NK-92 (cell line): ENCODE data around the gene EFHC1.
"Not testable (repeated sequence)": the region's sequence is repeated elsewhere in the genome, so short reads cannot be mapped to it uniquely, and the experiment has no call there.

Source experiments
- DNase-seq: peaks from one replicate; lab custom pipeline; 2025; ENCODE audit not compliant: unreplicated experiment; lab: John Stamatoyannopoulos, UW

The EFHC1 gene

GRCh38 chr6:52419809-52420667 is at the start of gene EFHC1:
Gene EFHC1 (plus strand): TSS chr6:52420342. CDS start chr6:52420411, 69 bp downstream.
- DNase-seq: peak; percentile 68

- no peak for DNase-seq
These were observed 48.4 kb upstream of the EFHC1 start for GRCh38 chr6:52371656-52372191.

- DNase-seq: no peak
These were observed 46.9 kb upstream of the EFHC1 start for GRCh38 chr6:52373151-52373690.

- DNase-seq: no peak
These were observed 45.9 kb upstream of the EFHC1 start for GRCh38 chr6:52374247-52374646.

- DNase-seq: no peak
These were observed 44.2 kb upstream of the EFHC1 start for GRCh38 chr6:52375780-52376556.

- DNase-seq: no peak
These were observed 43.4 kb upstream of the EFHC1 start for GRCh38 chr6:52376763-52377162.

- DNase-seq: no peak
These were observed 42.5 kb upstream of the EFHC1 start for GRCh38 chr6:52377538-52378221.

- no peak for DNase-seq
These were observed 38.9 kb upstream of the EFHC1 start for GRCh38 chr6:52381249-52381648.

- no peak for DNase-seq
These were observed 35.9 kb upstream of the EFHC1 start for GRCh38 chr6:52384145-52384766.

- DNase-seq: no peak
These were observed 35.1 kb upstream of the EFHC1 start for GRCh38 chr6:52385074-52385473.

- DNase-seq: not testable (repeated sequence)
These were observed 32.0 kb upstream of the EFHC1 start for GRCh38 chr6:52388119-52388518.

GRCh38 chr6:52388790-52389189 is 31.4 kb upstream of the EFHC1 start:
- DNase-seq: no peak

GRCh38 chr6:52389264-52389625 is 30.9 kb upstream of the EFHC1 start:
- DNase-seq: no peak

- no peak for DNase-seq
These were observed 30.3 kb upstream of the EFHC1 start for GRCh38 chr6:52389626-52390360.

GRCh38 chr6:52390361-52390727 is 29.8 kb upstream of the EFHC1 start:
- DNase-seq: no peak

GRCh38 chr6:52391599-52391998 is 28.5 kb upstream of the EFHC1 start:
- no peak for DNase-seq

GRCh38 chr6:52392944-52393343 is 27.2 kb upstream of the EFHC1 start:
- DNase-seq: no peak

- no peak for DNase-seq
These were observed 26.4 kb upstream of the EFHC1 start for GRCh38 chr6:52393780-52394179.

GRCh38 chr6:52394251-52394666 is 25.9 kb upstream of the EFHC1 start:
- DNase-seq: no peak

GRCh38 chr6:52395969-52396368 is 24.2 kb upstream of the EFHC1 start:
- no peak for DNase-seq
